ENCODE measurements around the gene RAB40AL.
"Not testable (repeated sequence)": the region's sequence is repeated elsewhere in the genome, so short reads cannot be mapped to it uniquely, and the experiment has no call there.

The RAB40AL gene, protein sequence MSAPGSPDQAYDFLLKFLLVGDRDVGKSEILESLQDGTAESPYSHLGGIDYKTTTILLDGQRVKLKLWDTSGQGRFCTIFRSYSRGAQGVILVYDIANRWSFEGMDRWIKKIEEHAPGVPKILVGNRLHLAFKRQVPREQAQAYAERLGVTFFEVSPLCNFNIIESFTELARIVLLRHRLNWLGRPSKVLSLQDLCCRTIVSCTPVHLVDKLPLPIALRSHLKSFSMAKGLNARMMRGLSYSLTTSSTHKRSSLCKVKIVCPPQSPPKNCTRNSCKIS

DNA sequence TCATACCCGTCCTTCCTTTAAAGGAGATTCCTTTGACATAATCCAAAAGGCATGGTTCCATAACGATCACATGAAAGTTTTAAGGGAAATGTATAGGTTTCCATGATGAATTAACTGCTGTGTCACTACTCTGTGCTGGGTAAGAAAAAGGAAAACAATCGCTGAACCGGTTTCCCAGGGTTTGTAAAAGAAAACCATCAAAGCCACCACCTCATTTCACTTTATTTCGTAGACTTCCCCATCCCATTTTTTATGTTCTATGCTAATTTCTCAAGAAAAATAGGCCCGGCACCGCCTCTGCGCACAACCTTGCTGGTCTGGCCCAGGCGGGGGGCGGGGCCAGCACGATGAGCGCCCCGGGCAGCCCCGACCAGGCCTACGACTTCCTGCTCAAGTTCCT, at the start of gene RAB40AL:
Gene RAB40AL (plus strand): TSS at position 301 of the 400 bp plus-strand sequence. CDS start 47 bp downstream, at position 348.
- DNase-seq: not testable (repeated sequence)

DNA sequence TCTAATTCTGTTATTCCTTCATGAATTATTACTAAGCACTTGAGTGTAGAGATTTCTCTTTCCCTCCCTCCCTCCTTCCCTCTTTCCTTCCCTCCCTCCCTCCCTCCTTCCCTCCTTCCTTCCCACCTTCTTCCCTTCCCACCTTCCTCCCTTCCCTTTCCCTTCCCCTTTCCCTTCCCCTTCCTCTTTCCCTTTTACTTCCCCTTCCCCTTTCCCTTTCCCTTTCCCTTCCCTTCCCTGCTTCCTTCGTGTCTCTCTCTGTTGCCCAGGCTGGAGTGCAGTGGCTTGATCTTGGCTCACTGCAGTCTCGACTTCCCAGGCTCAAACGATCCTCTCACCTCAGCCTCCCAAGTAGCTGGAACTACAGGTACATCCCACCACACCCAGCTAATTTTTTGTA, 49.4 kb upstream of the RAB40AL start:
- DNase-seq: no peak

DNA sequence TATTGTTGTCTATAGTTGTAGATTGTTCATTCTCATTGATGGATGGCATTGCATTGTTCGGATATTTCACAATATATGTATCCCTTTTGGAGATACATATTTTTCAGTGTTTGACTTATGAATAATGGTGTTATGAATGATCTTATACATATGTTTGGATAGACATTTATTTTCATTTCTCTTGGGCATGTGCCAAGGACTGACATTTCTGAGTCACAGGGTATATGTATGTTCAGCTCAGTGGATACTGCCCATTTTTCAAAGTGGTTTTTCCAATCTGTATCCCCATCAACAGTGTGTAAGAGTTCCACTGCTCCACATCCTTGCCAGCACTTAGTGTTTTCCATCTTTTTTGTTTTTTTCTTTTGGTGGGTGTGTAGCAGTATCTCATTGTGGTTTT, 45.0 kb upstream of the RAB40AL start:
- no peak for DNase-seq

DNA sequence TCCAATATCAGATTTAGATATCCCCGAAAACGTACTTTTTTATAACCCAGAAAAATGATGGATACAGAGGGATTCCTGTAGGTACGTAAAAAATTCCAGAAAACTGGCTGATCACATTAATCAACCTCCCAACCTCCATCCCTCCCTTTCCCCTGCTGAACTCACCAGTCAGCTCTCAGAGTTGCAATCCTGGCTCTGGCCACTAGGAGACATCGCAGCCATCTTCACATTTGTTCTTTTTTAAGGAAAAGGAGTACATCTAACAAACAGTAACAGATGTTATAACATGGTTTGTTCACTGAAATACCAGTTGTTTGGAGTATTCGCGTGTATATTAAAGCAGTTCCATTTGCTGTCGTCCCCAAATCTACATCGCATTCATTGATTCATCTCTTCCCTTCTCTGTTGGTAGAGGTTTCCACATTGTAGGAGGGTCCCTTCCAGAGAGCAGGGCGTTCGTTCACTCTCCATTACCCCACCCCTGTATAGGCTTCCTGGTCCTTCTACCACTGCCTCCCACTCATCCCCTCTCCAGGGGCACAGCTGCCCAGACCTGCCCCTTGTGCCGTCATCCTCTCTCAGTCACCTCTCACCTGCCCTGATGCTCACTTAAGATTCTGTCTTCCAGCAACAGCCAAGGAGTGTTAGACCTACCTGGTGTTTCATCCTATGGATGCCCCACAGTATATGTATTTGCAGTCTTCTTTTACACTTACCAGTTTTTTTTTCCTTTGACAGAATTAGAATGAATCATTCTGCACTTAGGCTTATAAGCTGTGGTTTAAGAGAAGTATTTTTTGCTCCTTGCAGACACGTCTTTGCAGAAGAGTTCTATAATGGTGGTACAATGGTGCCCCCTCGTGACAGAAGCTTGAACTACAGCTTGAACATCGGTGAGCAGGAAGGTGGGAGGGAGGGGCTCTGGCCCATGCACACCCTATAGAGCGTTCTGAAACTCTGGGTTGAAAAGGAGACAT, 36.8 kb upstream of the RAB40AL start:
- peak; percentile 78 to 81 for DNase-seq

DNA sequence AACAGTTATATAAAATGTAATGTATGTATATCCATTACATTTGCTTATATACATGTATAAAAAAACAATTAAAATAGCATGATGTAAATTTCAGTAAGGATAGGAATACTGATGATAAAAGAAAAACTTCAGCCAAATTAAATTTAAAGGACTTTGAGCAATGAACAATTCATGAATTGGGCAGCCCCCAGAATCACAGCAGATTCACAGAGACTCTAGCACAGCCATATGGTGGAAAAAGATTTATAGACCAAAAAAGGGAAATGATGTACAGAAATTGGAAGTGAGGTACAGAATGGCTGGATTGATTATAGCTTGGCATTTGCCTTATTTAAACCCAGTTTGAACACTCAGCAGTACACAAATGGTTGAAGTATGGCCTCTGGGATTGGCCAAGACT, 34.7 kb upstream of the RAB40AL start:
- no peak for DNase-seq

DNA sequence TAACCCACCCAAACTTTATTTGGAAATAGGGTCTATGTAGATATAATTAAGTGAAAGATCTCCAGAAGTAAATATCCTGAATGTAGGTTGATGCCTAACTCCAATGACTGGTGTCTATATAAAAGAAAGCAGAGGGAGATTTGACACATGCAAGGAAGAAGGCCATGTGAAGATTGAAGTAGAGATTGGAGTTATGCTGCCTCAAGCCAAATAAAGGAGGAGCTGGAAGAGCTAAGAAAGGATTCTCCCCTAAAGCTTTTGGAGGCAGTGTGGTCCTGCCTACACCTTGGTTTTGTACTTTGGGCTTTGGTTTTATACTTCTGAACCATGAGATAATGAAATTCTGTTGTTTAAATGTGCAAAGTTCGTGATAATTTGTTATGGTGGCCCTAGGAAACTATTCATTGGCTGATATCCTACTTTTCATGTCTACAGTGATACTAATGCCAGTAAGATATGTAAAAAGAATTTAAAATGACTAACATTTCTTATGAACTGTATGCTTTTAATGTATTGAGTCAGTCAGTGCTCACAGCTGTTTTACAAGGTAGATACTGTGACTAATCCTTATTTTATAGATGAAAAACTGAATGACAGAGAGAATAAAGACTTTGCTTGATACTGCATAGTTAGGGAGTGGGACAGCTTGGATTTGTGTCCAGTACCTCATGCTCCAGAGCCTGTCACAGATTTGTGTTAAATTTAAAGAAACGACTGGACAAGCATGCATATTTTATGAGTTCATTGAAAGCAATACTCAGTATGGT, 5.9 kb upstream of the RAB40AL start:
- DNase-seq: no peak

DNA sequence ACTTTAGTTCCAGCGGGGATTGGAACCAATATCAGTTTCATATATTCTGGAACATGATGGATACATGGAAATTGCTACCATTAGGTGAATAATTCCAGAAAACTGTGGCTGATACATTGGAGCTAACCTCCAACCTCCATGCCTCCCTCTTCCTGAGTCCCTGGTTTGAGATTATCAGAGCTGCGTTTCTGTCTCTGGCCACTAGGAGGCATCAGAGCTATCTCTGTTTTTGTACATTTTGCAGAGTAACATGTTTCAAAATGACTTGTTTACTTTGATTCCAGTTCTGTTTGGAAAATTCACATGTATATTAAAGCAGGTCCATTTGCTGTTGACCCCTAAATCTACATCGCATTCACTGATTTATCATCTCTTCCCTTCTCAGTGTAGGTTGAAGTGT, 2.4 kb upstream of the RAB40AL start:
- peak; percentile 28 to 40 for DNase-seq

DNA sequence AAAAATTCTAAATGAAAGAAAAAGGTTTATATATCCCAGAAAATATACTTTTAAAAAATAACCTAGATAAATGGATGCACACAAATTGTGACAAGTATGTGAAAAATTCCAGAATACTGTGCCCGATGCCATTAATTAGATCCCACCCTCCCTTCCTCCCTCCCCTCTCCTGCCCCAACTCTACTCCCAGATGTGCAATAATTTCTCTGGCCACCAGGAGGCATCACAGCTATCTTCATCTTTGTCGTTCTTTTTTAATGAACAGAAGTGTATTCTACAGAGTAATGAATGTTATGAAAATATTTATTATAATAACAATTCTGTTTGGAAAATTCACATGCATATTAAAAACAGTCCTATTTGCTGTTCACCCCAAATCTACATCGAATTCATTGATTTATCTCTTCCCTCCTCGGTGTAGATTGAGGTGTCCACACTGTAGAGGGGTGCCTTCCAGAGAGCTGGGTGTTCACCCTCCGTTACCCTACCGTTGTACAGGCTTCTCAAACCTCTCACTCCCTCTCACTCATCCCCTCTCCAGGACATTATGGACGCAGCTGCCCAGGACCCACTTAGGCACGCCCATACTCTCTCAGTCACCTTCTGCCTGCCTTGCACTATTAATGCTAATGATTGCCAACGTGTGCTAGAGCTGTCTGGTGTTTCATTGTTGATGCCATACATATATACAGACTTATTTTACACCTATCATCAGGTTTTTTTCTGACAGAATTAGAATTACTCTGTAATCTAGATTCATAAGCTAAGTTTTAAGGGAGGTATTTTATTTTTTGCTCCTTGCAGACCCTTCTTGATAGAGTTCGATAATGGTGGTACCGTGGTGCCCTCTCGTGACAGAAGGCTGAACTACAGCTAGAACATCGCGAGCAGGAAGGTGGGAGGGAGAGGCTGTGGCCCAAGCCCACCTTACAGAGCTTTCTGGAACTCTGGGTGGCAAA, 14.1 kb downstream of the RAB40AL start:
- DNase-seq: peak; percentile 61 to 68

DNA sequence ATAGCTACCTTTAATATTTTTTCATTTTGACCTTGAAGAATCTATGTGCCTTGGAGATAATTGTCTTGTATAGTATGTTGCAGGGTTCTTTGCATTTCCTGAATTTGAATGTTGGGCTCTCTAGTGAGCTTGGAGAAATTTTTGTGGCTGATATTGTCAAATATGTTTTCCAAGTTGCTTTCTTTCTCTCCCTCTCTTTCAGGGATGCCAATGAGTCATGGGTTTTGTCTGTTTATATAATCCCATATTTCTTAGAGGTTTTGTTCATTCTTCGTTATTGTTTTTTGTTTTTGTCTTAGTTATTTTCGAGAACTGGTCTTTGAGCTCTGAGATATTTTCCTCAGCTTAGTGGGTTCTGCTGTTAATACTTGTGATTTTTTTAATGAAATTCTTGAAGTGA, 20.7 kb downstream of the RAB40AL start:
- DNase-seq: no peak

DNA sequence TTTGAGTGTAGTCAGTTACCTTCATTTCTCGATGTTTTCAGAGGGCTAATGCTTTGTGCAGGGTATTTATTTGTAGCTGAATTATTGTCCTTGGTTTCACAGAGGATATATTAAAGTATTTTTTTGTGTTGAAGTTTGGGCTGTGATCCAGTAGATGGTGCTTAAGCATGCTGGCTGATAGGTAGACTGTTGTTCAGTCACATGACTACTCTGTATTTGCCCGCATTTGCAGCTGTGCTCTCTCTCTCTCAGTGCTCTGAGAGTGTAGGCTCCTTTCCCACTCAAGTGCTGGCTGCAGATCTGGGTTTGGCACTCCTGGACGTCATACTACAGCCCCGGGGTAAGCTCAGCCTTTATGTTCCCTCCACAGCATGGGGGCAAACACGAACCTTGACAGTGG, 21.7 kb downstream of the RAB40AL start:
- DNase-seq: no peak

DNA sequence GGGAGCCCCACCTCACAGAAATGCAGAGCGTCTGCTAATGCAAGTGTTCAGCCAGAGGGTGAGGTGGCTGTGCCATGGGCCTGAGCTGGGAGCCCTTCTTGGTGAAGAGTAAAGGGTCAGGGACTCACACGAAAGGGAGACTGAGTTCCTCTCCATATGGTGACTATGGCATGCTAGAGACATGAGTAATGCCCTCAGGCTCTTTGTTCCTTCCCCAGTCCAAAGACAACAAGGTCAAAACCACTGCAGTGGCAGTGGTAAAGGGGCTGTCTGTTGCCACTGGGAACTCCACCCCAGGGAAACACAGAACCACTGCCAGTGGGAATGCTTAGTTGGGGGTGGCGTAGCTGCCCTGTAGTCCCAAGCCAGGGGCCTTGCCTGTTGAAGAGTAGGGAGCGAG, 22.4 kb downstream of the RAB40AL start:
- no peak for DNase-seq

DNA sequence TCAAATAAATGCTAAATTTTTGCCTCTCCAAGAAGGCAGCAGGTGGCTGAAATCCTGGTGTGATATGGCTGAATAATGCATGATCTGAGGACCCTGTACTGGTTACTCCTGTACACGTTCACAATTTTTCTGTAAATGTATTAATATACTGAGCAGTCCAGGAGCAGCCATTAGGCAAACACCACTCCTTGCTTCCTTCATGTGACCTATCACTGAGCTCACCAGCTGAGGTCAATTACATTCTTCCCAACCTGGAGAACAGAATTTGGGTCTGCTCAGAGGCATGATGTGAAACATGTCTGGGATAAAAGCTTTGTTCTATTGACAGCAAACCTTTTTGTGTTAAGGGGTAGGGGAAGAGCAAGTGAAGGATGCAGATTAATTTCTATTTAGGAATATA, 26.9 kb downstream of the RAB40AL start:
- DNase-seq: no peak

DNA sequence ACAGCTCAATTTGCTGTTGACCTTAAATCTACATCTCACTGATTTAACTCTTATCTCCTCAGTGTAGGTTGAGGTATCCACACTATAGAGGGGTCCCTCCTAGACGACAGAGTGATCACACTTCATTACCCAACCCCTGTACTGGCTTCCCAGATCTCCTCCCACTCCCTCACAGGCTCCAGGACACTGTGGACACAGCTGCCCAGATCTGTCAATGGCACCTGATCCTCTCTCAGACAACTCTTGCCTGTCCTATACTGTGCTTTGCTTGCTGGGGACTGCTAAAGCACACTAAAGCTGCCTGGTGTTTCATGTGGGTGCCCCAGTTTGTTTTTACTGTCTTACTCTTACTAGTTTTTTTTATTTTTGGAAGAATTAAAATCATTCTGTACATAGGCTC, 27.9 kb downstream of the RAB40AL start:
- DNase-seq: no peak

DNA sequence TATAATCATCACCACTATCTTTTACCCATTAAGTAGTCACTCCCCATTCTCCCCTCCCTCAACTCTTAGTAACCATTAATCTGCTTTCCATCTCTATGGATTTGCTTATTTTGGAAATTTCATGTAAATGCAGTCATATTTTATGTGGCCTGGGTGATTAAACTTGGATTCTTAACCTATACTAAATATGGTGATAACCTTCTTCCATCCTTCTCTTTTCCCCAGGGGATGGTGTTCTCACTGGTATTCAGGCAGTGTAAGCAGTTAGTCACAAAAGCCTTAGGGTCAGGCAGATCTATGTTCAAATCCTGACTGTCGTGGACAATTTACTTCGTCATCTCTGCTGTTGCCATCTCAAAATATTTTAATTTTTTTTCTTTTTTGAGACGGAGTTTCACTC, 29.6 kb downstream of the RAB40AL start:
- no peak for DNase-seq

DNA sequence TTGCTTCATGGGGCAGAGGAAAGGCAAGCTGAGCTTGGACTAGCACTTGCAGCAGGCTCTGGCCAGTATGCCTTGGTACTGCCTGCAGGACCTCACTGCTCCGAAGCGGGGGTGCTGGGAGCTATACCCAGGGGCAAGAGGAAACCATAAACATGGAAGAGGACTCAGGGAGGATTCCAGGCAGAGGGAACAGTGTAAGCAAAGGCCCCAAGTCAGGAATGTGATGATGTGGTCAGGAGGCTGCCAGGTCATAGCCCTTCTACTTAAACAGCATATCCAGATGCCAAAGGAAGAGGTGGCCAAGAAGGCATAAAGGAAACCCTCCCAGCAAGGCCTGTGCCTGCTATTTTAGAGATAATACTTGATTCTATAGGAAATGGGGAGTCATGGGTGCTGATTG, 31.1 kb downstream of the RAB40AL start:
- DNase-seq: no peak

DNA sequence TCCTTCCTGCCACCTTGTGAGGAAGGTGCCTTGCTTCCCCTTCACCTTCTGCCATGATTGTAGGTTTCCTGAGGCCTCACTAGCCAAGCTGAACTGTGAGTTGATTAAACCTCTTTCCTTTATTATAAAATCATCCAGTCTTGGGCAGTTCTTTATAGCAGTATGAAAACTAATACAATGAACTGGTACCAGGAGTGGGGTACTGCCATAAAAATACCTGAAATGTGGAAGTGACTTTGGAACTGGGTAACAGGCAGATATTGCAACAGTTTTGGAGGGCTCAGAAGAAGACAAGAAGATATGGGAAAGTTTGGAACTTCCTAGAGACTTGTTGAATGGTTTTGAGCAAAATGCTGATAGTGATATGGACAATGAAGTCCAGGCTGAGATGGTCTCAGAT, 34.5 kb downstream of the RAB40AL start:
- not testable (repeated sequence) for DNase-seq

DNA sequence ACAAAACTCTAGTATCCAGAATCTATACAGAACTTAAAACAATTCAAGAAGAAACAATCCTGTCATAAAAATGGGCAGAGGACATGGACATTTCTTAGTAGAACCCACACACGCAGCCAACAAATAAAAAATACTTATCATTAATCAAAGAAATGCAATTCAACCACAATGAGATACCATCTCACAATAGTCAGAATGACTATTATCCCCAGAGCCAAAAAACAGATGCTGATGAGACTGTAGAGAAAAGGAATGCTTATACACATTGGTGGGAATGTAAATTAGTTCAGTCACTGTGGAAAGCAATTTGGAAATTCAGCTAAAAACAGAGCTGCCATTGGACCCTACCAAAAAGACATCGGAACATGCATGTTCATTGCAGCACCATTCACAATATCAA, 37.9 kb downstream of the RAB40AL start:
- DNase-seq: no peak

DNA sequence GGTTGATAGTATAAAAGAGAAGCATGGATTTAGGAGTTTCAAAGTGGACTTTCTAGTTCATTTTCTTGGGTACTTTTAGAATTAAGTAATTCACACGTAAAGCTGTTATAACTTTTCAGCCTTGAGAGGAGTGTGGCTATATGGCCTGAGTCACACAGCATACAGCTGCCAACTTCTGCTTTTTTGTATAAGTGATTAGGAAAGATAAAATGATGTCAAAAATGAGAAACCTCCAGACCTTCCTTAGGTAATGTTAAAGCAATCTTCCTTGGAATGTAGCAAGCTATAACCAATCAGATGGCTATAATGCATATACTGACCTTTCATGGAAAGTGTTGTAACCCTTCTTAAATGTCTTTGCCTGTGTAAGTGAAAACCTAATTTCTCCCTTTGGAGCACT, 39.2 kb downstream of the RAB40AL start:
- DNase-seq: no peak

DNA sequence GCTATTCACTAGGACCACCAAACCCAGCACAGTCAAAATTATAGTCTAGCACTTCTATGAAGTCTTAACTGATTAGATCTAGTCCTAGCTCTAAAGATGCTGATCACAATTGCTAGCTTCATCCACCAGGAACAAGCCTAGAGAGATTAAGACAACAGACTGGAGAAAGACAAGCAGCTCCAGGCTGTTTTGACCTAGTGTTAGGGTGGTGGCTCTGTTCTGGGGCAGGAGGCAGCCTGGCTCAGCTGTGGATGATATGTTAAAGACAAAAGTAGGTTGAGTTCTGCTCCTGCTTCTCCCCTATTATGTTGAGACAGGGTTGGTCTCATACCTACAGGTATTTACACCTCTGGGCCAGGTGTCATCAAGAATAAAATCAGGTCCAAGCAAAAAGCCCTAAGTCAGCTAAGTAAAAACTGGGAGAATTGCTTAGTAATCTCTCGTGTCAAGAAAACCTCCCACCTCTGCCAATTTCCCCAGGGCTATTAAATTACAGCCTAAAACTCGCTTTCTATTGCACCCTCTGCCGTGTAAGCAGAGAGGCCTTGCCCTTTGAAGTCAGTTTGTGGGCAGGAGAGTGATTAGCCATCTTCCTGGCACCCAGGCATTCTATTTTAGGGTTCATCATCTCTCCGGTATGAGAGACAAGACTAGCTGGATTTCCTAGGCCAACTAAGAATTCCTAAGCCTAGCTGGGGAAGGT, 39.9 kb downstream of the RAB40AL start:
- DNase-seq: no peak

DNA sequence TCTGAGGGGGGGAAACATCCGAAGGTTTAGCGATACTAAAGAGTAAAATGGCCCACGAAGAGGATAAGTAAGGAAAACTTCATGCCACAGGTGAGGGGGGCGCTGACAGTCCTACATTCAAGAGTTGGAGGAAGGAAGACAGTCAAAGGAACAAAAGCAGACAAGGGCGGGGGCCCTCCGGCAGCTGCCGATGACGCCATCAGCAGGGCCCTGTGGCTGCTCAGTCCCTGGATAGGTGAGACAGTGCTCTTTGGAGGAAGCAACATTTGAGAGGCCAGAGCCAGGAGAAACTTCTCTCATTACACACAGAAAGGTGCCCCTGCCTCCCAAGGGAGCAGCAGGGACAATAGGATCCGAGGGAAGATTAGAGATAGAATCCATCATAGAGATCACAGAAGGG, 41.5 kb downstream of the RAB40AL start:
- DNase-seq: no peak

DNA sequence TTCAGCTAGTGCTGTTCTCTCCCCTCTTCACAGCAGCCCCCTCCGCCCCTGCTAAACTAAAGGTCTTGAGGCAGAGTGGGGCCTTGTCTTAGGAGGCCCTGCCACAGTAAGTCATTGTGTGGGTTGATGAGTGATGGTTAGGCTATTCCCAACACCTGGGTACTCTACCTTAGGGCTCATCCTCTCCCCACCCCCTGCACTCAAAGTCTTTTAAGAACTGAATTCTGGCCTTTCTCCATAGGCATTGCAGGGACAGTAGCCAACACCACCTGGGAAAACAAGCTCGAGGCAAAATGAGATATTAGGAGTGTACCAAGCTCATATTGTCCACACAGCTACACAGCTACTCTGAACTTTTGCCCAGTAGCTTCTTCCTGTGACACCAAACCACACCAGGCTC, 42.5 kb downstream of the RAB40AL start:
- no peak for DNase-seq

DNA sequence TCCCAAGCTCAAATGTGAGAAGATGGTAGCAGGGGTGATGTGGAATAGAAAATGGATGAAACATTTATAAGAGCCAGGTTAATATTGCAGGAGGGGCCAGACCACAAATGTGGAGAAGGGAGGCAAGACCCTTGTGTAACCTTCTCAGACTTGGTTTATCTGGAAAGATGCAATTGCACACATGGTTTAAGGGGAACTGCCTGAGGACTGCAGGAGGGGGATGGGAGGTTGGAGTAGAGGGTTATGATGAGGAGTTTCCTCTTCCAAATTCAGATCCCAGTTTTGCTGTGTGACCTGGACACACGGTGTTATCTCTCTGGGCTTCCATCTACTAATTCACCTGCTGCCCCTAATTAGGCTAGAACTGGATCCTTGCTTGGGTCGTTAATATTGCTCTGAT, 46.1 kb downstream of the RAB40AL start:
- DNase-seq: no peak

Measured in activated CD4-positive, alpha-beta T cell treated with anti-CD3 and anti-CD28 coated beads, Interleukin-2, amount 50 U/mL, for 48 hours (primary cell).